Muscle of back (tissue), 11 donors: ENCODE results near the gene XRN2. TPM values are rescaled to one million over a fixed set of nuclear protein-coding genes. Genes with fewer than 3 reads are reported as not detected.
A peak's percentile ranks its signal among the peaks of the same experiment; 100 is the strongest.

Source experiments
- DNase-seq, 3 donors: peaks; one replicate each; pipeline versions ENCODE4 v3.0.0 to v3.0.0-alpha.2; 2013
- polyA plus RNA-seq, 10 donors: library from polyadenylated mRNA; unstranded; fragments of 120-200 nt; gene quantifications; one replicate each; pipeline ENCODE4 v1.2.1, GENCODE V29; 2013; ENCODE audit not compliant: insufficient read length in 10 of 10

XRN2 gene
- polyA plus RNA-seq, 10 donors, result 39.5 to 54.9 (median 46.7) TPM

DNA sequence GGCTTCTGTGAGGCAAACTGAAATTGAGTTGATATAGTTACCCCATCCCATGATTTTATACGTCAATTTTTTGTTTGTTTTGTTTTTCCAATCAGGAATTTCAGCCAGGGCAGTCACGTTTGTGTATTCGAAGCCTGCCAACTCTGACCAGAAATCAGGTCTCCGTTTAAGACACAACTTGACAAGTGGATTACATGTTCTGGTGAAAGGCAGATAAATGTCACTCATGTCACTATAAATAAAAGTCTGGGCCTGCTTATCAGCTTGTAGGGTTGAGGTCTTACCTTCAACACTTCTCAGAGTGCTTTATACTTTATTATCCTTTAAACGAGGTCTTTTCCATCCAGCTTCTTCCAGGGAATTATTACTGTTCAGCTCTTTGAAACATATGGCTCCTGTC lies 8.4 kb upstream of the XRN2 start:
- no peak for DNase-seq

DNA sequence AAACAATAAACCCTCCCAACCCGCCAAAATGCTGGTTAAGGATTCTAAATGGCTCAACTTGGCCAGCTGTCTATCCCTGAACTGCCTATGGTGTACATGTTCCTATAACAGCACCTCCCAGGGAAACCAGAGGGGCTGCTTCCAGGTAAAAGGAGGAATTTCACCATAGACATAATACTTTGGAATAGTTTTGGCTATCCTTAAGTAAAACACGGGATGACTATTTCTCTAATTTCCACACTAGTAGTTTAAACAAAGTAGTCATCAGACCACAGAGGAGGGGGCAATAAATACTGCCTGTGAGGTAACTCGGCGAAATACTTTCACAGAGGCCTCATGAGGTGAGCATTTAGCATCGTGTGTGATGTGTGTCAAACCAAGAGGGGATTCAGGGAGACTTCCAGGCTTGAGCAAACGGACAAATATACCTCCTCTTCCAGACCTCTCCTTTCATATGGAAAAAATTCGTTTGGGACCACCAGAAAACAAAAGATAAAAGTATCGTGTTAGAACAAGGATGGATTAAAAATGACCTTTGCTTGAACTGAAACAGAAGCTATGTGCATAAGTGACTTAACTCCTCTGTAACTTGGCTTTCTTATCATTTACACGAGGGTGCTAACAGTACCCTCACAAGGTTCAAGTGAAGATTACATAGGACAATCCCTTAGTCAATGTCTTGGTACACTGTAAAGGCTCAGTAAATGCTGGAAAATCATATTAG lies 1.0 kb upstream of the XRN2 start:
- DNase-seq, result no peak

DNA sequence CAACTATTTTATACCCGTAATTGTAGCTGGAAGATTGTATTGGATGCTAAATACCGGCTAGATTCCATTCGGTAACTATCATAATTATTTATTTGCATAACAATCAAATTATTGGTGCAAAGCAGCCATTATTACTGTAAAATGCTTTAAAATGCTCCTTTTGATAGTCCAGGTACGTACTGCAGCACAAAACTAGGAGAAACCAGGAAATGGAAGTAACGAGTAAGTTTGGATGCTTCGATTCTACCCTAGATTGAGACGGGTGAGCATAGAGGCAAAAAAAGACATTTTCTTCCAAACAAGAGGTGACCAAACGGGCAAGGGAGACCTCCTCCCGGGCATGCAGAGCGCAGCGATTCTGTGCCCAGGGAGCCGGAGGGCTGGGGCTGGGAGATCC lies 469 bp upstream of the XRN2 start:
- DNase-seq, result peak in 1 of 3 donors; percentile 12

- DNase-seq, result peak in 2 of 3 donors; percentile 16 to 30
Measured at GRCh38 chr20:21303872-21304586, 898 bp downstream of the XRN2 start.

DNA sequence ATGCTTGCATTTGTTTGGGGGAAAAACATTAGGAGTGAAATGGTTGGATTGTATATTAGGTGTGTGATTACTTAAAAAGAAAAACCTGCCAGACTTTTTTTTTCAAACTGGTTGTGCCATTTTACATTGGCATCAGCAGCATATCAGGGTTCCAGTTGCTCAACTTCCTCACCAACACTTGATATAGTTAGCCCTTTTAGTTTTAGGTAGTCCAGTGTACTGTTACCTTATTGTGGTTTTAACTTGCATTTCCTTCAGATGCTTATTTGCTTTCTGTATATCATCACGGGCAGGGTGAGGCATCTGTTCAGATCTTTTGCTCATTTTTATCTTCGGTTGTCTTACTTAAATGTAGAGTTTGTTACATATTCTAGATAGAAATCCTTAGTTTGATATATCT lies 5.2 kb downstream of the XRN2 start:
- no peak for DNase-seq

GRCh38 chr20:21309678-21310467 lies 6.7 kb downstream of the XRN2 start:
- no peak for DNase-seq

DNA sequence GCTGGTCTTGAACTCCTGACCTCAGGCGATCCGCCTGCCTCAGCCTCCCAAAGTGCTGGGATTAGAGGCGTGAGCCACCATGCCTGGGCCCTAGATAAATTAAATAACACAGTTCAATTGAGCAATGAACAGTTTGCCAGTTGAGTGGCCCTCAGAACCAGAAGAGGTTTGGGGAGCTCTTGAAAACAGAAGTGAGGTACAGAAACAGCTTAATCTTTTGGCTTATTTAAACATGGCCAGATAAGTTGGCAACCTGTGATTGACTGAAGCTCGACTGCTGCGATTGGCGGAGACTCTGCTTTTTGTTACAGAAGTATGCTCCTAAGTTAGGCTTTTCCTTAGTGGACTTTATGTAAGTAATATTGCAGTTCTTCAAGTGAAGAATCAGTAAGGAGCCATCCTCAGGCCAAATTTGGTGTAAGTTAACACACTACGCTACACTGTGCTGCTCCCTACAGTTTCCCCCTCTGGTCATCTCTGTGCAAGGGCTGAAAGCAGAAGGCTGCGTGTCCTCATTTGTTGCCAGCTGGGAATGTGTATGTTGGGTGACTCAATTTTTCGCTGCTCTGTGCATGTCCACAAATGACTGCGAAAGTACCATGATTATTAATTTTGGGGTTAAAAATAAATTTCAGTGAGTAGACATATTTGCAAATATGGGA lies 9.8 kb downstream of the XRN2 start:
- DNase-seq, result no peak

GRCh38 chr20:21315138-21315537 lies 12.0 kb downstream of the XRN2 start:
- DNase-seq, result no peak

DNA sequence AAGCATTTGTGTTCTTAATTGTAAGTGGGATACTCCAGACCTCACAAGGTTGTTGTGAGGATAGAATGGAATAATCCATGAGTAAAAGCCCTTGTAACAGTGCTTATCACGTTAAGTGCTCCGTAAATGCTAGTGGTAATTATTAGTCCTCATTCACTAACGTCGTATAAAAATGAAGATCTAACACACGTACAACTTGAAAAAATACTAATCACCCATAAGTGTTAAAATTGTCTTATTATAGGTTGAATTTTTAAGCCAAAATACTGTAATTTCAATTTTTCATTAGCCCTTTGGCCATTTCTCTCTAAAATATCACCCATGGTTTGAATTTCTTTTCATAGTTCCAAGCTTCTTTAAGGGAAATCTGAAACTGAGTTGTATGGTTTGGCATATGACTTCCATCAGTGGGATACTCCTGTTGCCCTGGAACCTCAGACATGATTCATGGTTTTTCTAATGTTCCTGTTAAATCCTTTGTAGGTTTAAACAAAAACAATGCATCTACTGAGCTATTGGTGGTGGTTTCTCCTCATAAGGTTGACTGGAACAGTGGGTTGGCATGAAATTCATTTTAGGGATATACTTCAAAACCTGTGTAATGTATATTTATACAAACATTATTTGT lies 19.1 kb downstream of the XRN2 start:
- peak in 1 of 3 donors; percentile 1 for DNase-seq

DNA sequence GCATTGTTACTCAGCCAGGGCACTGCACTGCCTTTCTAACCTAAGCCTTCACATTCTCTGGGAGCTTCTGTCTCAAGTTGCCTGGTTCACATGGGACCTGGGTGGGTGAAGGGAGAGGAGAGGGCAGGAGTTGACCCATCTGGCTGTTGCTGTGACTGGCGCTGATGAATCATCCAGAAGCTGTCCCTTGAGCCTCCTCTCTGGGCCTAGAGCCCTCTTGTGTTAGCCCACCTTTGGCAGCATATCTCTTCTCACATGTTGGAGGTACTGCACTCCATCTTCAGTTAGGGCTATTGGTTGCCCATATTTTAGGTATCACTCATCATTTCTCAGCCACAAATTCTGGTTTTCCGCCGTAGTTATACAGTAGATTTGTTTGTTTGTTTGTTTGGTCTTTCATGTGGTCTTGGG lies 19.8 kb downstream of the XRN2 start:
- no peak for DNase-seq

DNA sequence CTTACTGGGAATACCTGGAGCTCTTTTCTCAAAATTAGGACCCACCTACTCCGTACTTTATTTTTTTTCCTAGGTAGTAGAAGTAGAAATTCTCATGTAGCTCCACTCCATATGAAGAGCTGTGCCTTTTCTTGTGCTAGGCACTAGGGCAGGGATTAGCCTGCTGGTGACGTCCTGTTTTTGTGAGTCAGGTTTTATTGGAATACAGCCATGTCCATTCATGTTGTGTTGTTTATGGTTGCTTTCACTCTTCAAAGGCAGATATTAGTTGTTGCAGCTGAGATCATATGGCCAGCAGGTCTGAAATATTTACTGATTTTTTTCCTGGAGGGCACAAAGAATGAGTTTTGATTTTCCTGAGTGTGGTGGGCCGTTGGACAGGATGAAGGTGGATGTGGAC lies 20.5 kb downstream of the XRN2 start:
- no peak for DNase-seq

DNA sequence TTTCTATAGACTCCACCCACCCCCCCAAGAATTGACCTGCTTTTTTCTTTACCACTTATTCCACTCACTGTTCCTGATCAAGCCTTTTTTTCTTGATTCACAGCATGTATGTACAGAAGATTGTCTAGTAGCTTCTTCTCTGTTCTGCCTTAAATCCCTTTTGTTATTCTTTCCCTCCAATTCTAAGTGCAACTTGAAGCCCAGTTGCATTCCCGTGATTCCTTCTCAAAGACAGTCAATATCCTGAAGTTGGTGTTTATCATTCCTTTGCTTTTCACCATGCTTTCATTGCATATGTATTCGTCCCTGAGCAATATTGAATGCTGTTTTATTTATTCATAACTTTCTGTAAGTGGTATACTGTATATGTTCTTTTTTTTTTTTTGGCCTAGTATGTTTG lies 21.0 kb downstream of the XRN2 start:
- no peak for DNase-seq

DNA sequence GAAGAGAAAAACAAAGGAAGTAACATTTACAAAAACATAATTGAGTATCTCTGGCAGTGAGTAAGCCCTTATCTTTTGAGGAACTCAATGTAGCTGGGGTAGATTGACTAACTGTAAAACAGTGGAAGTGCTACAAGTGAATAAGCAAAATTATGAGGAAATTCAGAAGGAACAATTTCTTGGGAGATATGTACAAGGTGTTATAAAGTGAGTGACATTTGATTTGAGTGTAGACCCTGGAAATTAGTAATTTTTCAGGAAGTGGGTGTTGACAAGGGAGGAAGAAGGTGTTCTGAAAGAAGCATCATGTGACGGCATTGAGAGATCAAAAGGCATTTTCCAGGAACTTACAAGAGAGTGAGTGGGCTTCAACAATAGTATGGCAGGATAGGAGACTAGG lies 22.2 kb downstream of the XRN2 start:
- no peak for DNase-seq

- no peak for DNase-seq
Measured at GRCh38 chr20:21326700-21327099, 23.6 kb downstream of the XRN2 start.

GRCh38 chr20:21336455-21337151 lies 33.5 kb downstream of the XRN2 start:
- no peak for DNase-seq

DNA sequence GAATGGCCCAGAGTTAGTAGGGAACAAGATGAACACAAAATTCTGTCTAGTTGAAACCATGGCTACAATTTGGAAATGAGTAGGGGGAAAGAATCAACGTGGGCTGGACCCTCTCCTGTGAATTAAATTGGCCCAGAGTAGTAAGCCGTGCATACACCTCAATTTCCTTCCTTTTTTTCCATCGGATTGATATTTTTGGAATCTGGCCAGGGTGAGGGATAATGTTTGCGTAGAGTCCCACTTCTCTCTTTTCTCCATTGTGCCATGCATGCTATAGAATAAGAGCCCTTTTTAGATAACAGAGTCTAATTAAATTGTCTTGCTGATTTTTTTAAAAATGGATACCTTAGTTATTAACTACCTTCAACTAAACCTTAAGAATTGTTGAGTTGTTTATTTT lies 35.2 kb downstream of the XRN2 start:
- DNase-seq, result no peak

- no peak for DNase-seq
Measured at GRCh38 chr20:21339499-21339898, 36.4 kb downstream of the XRN2 start.

DNA sequence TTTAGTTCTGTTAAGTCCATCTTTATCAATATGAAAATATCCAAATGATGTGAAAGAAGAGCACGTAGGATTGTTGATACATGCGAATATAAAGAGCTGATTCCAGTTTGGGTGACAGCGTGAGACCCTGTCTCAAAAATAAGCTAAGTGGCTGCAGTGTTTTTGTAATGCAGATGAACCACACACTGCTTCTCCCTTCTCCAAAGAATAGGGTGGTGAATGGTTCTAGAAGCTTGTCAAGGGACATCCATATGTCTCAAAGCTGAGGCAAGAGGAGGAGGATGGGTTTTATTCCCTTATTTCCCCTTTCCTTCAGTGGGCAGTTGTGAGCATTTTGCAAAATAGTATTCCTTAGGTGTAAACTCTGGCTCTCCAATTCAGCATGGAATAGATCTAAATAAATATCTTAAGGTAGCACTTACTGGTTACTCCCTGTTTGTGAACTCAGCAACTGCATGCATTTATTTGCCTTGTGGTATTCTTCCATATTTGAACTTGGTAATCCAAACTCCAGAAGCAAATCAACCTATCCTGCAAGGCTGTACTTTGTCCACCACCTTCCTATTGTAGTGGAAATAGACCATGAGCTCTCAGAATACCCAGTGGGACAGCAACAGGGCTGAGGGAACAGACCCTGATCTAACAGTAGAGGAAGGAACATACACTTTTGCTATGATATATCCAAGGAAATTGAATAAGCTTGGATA lies 38.0 kb downstream of the XRN2 start:
- no peak for DNase-seq

DNA sequence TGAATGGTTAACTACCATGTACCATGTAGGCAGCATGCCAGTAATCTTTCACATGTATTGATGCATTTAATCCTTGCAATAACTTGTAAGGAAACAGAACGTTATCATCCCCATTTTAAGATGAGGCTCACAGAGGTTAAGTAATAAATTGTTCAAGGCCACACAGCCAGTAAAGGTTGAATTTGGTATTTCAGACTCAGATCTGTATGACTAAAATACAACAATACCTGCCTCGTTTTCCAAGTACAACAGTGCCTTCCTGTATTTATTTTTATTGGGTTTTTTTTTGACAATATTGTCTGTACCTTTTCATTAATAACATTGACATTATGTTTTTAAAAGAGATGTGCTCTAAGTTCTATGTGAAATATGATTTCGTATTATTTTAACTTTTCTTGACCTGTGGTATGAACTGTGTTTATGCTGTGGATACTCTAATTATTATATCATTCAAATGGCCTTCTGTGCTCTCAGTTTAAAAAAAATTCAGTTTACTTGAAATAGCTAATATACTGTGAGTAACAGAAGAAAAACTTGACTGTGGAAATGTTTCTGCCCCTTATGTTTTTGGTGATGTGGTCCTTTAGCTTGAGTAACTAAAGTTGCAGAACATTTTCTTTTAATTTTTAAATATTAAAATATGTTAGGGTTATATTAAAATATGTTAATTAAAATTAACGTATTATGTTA lies 39.7 kb downstream of the XRN2 start:
- no peak for DNase-seq
